Adrenal gland (tissue), 12 donors: ENCODE results near the gene HABP2. TPM values are rescaled to one million over a fixed set of nuclear protein-coding genes. Genes with fewer than 3 reads are reported as not detected.

Experiments
- DNase-seq, 7 donors: peaks; one replicate each; pipeline ENCODE4 v3.0.0-alpha.2; 2019 to 2020
- H3K27ac ChIP-seq, 5 donors: fragments of 200-600 bp; sonication (generic) in 4 of 5; 1 replicate in 3 of 5; 2 replicates in 2 of 5; pipeline versions ENCODE4 v1.5.1 to v1.8.0; 2016 to 2020; ENCODE audit warnings: mild to moderate bottlenecking in 1 of 5
- H3K27me3 ChIP-seq: fragments of 200-600 bp; 2 replicates; pipeline ENCODE4 v1.8.0; 2021
- H3K36me3 ChIP-seq, 2 donors: fragments of 200-600 bp; replicated peaks in 1 of 2; 1 replicate in 1 of 2; 2 replicates in 1 of 2; pipeline versions ENCODE4 v1.5.1 to v1.8.0; 2018 to 2022
- H3K4me1 ChIP-seq, 2 donors: fragments of 200-600 bp; replicated peaks in 1 of 2; 1 replicate in 1 of 2; 2 replicates in 1 of 2; pipeline versions ENCODE4 v1.5.1 to v1.8.0; 2018 to 2021
- H3K4me3 ChIP-seq, 4 donors: fragments of 200-600 bp; sonication (generic) in 3 of 4; one replicate each; pipeline ENCODE4 v1.5.1; 2016 to 2018
- H3K9me3 ChIP-seq, 3 donors: fragments of 200-600 bp; sonication (generic) in 1 of 3; replicated peaks in 1 of 3; 1 replicate in 2 of 3; 2 replicates in 1 of 3; pipeline versions ENCODE4 v1.5.1 to v1.8.0; 2016 to 2021
- POLR2A ChIP-seq, 2 donors: fragments of 450-650 bp; IDR thresholded peaks; one replicate each; pipeline ENCODE4 v1.6.1; 2017; ENCODE audit warnings: antibody characterized with exemption in 2 of 2, mild to moderate bottlenecking in 2 of 2, moderate library complexity in 1 of 2
- WGBS, 4 donors: extraction: QIAGEN DNeasy Blood & Tissue Kit in 2 of 4; methylation state at CpG; one replicate each; pipeline versions ENCODE4 v1.1.5 to v1.1.7; 2013 to 2017; 5-methylcytosine and 5-hydroxymethylcytosine counted together
- intact Hi-C, 2 donors: fragments of 100-400 bp; cut with DNase I; formaldehyde crosslinking; loops; one replicate each; pipeline versions ENCODE4 v1.14.1 to v1.15.0; 2022 to 2023
- polyA plus RNA-seq, 3 donors: library from polyadenylated mRNA; stranded (reverse); fragments of 200-250 nt in 2 of 3; fragments of 350-450 nt in 1 of 3; fragmentation: Illumina TruSeq in 1 of 3; extraction: RNeasy Lipid Tissue Mini Kit (QIAGEN cat#74804) in 1 of 3; gene quantifications; one replicate each; pipeline ENCODE4 v1.2.3, GENCODE V29; 2013 to 2014
- total RNA-seq, 9 donors: library from RNA; depleted of rRNA in 4 of 9; stranded (reverse); fragments of >200 nt in 4 of 9; fragments of 120-200 nt in 1 of 9; fragmentation: NEBNext Ultra II Directional in 1 of 9; extraction: Animal tissue kit (Norgen Biotek cat#: 25700) in 1 of 9; gene quantifications; one replicate each; pipeline versions ENCODE4 v1.1.0 to v1.2.4, GENCODE V29; 2013 to 2023
- TF ChIP-seq, protein P1 (sequence below), 6 experiments: fragments of 450-650 bp in 4 of 6; fragments of 200-600 bp in 2 of 6; sonication (generic) in 1 of 6; IDR thresholded peaks; 1 replicate in 5 of 6; 2 replicates in 1 of 6; pipeline versions ENCODE4 v1.5.1 to v1.8.0; 2016 to 2021; ENCODE audit warnings: antibody characterized with exemption in 6 of 6, mild to moderate bottlenecking in 2 of 6, moderate library complexity in 1 of 6
- donor health status: healthy with polysubstance abuse.
- donor health status: Bipolar disorder and iron deficiency.
- donor health status: DM: yes; HTN: yes; CAD: no.
- donor health status: DM: no; HTN: no; CAD: no.
- donor health status: DM: no; HTN: no; CAD: no.
- donor health status: DM: yes; HTN: yes; CAD: no.

HABP2 gene
- total and polyA plus RNA-seq, 12 donors = 0.11 to 0.29 (median 0.13) TPM; not detected in 9

DNA sequence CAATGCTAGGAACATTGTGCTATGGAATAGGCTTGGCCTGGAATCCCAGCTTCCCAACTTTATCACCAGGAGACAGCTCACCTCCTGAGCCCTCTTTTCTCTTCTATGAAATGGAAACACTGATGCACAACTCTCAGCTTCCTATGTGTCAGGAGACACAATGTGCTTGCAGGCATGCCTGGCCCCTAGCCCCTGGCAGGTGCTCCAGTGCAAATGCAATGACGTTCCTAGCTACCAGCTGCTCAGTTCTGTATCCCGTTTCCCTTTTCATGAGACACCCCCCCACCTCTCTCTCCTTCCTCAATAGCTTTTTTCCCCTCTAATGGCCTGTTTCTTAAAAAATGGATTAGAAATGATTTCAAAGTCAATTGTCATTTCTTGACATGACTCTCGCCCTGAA lies 30.7 kb downstream of the HABP2 start:
- Histone ChIP-seq H3K9me3 (no peaks in the 10 kb centered on the region), H3K36me3 (no peaks in the 10 kb centered on the region), H3K4me3 (no peak overlapping the region), H3K4me1 (no peaks in the 10 kb centered on the region), H3K27ac (no peak overlapping the region), H3K27me3 (no peaks in the 10 kb centered on the region)
- intact Hi-C loops = no loop called here
- no peak for TF ChIP-seq POLR2A (IDR thresholded peaks at IDR 0.05)
- TF ChIP-seq, protein P1, sequence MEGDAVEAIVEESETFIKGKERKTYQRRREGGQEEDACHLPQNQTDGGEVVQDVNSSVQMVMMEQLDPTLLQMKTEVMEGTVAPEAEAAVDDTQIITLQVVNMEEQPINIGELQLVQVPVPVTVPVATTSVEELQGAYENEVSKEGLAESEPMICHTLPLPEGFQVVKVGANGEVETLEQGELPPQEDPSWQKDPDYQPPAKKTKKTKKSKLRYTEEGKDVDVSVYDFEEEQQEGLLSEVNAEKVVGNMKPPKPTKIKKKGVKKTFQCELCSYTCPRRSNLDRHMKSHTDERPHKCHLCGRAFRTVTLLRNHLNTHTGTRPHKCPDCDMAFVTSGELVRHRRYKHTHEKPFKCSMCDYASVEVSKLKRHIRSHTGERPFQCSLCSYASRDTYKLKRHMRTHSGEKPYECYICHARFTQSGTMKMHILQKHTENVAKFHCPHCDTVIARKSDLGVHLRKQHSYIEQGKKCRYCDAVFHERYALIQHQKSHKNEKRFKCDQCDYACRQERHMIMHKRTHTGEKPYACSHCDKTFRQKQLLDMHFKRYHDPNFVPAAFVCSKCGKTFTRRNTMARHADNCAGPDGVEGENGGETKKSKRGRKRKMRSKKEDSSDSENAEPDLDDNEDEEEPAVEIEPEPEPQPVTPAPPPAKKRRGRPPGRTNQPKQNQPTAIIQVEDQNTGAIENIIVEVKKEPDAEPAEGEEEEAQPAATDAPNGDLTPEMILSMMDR (IDR thresholded peaks at IDR 0.05) = no peak
- WGBS, 4 donors = 60 to 73% (median 70%) methylated on average over 3 of the region's 3 CpGs
- no peak for DNase-seq

DNA sequence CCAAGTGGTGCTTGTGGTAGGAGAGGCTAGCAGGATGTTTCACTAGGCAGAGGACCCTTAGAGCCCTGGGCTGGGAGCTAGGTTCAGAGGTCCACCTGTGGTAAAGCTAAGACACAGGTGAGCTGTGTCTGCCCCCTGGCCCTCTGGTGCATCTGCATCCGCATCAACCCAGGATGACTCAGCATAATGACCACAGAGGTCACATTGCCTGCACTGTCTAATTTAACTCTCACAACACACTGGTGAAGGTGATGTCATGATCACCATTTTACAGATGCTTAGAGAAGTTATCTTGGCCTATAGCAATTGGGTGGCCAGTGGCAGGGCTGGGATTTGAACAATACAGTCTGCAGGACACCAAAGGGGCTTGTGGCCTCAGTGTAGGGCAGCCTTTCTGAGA lies 33.1 kb downstream of the HABP2 start:
- intact Hi-C loops = no loop called here
- Histone ChIP-seq H3K27ac (no peak overlapping the region), H3K27me3 (no peaks in the 10 kb centered on the region), H3K4me3 (no peak overlapping the region), H3K9me3 (no peaks in the 10 kb centered on the region), H3K36me3 (no peaks in the 10 kb centered on the region), H3K4me1 (no peaks in the 10 kb centered on the region)
- TF ChIP-seq, protein P1 (IDR thresholded peaks at IDR 0.05) = no peak
- TF ChIP-seq POLR2A (IDR thresholded peaks at IDR 0.05) = no peak
- DNase-seq = no peak
- 56 to 67% (median 64%) methylated on average over 1 of the region's 1 CpG; no CpG with 5 or more reads in 1 of the 4 donors for WGBS, 4 donors

DNA sequence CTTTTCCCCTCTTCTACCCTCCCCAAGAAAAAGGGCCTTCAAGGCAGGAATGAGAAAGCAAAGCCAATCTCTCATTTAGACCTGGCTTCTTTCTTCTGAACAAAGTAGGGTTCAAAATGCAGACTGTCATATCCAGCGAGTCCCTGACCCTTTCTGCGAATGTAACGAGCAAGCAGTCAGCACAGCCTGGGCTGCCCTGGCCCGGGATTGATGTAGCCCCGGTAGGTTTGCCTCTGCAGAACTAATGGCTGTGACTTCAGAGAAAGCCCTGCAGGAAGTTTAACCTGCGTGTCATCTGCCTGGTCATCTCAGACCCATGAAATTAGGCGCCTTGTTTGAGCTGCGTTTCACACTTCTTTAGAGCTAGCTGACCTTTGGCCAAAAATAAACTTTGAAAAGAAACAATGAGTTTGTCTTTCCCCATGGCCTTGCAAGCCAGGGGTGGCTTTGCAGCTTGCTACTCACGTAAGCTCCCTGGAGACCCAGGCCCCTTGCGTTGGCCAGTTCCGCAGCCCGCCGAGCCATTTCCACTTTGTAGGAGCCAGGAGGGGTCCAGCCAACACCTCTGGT lies 36.4 kb downstream of the HABP2 start:
- Histone ChIP-seq H3K4me1 (no peaks in the 10 kb centered on the region), H3K4me3 (no peak overlapping the region), H3K27ac (no peak overlapping the region), H3K36me3 (no peaks in the 10 kb centered on the region), H3K9me3 (no peaks in the 10 kb centered on the region), H3K27me3 (peaks cover 3% of the 10 kb centered on the region)
- TF ChIP-seq POLR2A (IDR thresholded peaks at IDR 0.05) = no peak
- TF ChIP-seq, protein P1 (IDR thresholded peaks at IDR 0.05) = no peak
- 75 to 86% (median 79%) methylated on average over 13 of the region's 13 CpGs for WGBS, 4 donors
- DNase-seq = no peak
- intact Hi-C loops = no loop called here

DNA sequence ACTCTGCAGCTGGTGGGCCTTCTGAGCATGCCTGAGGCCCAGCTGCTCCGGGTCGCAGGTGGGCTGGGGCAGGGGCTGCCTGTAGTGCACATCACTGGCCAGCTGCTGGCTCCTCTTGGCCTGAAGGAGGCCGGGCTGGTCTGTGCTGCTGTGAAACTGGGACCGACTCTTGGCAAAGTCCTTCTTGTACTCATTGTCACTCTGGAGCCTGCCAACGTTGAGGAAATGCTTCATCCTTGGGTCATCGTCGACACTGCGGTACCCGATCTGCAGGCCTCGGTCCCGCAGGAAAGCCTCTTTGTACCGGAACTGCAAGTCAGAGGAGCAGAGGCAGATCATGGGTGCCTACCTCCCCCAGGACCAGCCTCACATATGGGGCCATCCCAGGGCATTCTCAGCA lies 37.7 kb downstream of the HABP2 start:
- H3K9me3 ChIP-seq = no peaks in the 10 kb centered on the region
- 82 to 100% (median 90%) methylated on average over 1 to 12 of the region's 12 CpGs for WGBS, 4 donors
- H3K27me3 ChIP-seq = peaks cover 10% of the 10 kb centered on the region
- no peak for DNase-seq
- intact Hi-C loops = no loop called here
- H3K4me3 ChIP-seq = no peak overlapping the region
- H3K4me1 ChIP-seq = no peaks in the 10 kb centered on the region
- no peak for TF ChIP-seq POLR2A (IDR thresholded peaks at IDR 0.05)
- TF ChIP-seq, protein P1 (IDR thresholded peaks at IDR 0.05) = no peak
- H3K27ac ChIP-seq = no peak overlapping the region
- no peaks in the 10 kb centered on the region for H3K36me3 ChIP-seq
